GM18909 (cell line): ENCODE data around the gene RNH1.

Experiments
- ATAC-seq: cut with Tn5 transposase; IDR thresholded peaks from one replicate; pipeline ENCODE4 v1.9.1; 2021; ENCODE audit warnings: mild to moderate bottlenecking; ENCODE audit not compliant: unreplicated experiment, poor library complexity

The RNH1 gene

DNA sequence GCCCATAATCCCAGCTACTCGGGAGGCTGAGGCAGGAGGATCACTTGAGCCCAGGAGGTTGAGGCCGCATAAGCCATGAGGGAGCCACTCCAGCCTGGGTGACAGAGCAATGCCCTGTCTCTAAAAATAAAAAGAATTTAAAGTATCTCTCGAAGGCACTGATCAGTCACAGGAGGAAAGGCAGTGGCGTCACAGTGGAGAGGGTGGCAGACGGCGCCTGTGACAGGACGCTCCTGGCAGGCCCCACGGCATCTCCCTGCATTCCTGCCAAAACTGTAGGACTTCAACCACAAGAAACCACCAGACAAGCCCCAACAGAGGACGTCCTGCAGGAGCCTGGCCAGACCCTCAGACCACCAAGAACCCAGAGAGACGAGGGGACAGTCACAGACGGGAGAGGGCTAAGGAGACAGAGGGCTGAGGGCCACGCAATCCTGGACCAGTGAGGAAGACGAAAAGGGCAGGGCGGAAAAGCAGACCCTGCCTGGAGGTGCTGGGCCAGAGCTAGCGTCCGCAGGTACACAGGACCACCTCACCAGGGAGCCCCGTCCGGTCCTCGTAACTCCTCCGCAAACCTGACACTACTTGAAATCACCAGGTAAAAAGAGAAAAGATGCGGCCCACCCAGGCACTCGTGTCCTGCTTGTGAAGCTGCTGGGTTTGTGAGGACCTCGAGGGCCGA lies 5.9 kb downstream of the RNH1 start:
- no peak for ATAC-seq

GRCh38 chr11:499201-500076 lies 7.6 kb downstream of the RNH1 start:
- no peak for ATAC-seq

DNA sequence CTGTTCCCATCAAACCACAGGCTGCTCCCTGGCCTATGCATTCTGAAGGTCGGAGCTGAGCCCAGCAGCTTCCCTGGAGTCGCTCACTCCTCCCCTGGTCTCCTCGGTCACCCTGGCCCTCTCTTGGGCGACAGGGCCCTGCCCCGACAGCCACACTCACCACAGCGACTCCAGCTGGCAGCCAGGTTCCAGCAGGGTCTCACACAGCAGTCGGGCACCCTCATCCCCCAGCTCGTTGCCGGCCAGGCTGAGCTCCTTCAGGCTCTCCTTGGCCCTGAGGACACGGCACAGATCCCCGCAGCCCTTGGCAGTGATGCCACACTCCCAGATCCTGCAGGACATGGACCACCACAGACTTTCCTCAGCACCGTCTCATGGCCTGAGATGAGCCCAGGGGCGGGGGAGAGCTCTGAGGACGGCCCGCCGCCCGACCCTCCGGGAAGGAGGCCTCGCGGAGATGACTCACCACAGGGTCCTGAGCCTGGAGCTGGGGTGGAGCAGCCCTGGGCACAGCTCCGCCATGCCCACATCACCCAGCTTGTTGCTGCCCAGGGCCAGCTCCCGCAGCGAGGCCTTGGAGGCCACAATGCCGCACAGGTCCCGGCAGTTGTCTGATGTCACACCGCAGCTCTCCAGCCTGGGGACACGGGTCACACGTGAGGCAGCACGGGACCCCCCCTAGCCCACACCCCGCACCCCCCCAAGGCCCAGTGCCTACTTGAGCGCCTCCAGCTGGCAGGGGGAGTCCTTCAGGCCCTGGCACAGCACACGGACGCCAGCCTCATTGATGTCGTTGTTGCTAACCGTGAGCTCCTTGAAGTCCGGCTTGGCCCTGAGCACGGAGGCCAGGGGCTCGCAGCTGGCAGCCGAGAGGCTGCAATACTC lies 8.5 kb downstream of the RNH1 start:
- no peak for ATAC-seq

- no peak for ATAC-seq
Observed at GRCh38 chr11:497565-498296, 9.3 kb downstream of the RNH1 start.

DNA sequence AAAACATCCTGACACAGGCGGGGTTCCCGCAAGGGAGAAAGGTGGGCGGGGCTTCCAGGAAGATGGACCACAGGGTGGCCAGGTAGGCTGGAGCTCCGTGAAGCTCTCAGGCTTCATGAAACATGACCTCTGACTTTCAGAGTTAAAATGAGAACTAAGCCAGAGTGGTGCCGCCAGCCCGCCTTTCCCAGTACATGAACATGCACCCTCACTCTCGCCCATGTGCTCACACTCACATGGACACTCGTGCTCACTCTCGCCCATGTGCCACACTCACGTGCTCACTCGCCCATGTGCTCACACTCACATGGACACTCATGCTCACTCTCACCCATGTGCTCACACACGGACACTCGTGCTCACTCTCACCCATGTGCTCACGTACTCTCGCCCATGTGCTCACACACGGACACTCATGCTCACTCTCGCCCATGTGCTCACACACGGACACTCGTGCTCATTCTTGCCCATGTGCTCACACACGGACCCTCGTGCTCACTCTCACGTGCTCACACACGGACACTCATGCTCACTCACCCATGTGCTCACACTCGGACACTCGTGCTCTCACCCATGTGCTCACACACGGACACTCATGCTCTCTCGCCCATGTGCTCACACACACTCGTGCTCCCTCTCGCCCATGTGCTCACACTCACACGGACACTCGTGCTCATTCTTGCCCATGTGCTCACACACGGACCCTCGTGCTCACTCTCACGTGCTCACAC lies 10.0 kb downstream of the RNH1 start:
- ATAC-seq = no peak

DNA sequence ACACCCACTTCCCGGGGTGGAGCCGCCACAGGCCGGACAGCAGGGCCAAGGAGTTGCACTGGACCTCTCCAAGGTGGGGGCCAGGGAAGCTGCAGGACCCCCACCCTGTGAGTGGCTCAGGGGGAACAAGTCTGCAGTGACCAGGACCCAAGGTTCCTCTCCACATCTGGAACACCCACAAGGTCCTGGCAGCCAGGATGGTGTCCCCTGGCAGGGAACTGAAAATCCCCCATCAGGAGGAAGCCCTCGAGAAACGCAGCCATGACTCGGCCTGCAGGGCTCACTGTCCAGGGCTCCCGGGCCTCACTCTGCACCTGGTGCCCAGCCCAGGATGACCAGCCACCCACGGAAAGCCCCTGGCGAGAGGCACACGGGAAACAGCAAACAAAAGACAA lies 11.5 kb downstream of the RNH1 start:
- ATAC-seq = no peak

GRCh38 chr11:494761-495536 lies 12.1 kb downstream of the RNH1 start:
- no peak for ATAC-seq

DNA sequence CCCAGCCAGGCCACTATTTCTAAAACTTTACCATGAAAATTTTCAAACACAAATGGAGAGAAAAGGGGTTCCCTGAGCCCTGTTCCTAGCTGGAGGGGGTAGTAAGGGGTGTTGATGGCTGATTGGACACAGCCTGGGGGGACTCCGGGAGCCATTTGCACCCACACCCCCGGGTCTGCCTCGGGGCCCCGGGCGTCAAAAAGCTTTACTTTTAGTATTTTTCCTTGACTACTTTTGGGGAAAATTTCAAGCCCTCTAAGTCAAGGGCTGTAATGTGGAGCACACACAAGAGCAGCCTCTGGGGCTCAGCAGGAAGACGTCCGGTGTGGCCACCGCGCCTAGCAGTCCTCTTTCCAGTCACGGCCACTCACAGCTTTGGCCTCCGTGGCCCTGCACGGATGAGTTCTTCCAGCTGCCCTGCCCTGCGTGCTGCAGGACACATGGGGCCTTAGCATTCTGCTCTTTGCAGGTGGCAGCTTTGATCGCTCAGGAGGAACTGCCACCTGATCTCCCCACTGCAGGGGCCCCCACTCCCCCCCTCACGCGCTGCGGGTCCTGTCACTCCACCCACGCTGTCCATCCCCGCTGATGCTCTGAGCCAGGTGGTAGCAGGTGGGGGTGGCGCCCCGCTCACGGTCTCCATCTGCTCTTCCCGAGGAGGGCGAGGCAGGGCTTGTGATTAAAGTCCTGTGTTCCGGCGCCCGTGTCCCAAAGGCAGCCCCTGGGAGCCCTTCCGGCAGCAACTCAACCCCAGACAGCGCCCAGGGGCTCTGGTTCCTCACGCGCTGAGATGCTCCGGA lies 14.4 kb downstream of the RNH1 start:
- ATAC-seq = no peak

GRCh38 chr11:491358-491757 lies 15.7 kb downstream of the RNH1 start:
- no peak for ATAC-seq

DNA sequence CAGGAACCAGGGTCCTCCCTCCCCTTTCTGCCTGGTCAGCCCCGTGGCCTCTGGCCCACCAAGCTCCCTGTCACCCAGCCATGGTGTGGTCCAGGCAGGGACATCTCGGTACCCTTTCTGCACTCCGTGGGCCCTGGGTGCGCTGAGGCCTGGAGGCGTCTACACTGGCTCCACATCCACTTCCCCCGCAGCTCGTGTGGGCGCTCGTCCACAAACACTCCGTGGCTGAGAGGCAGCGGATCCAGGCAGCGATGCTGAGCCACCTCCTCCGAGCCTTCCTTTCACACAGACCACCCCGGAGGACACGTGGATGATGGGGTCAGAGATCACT lies 16.1 kb downstream of the RNH1 start:
- ATAC-seq = no peak

DNA sequence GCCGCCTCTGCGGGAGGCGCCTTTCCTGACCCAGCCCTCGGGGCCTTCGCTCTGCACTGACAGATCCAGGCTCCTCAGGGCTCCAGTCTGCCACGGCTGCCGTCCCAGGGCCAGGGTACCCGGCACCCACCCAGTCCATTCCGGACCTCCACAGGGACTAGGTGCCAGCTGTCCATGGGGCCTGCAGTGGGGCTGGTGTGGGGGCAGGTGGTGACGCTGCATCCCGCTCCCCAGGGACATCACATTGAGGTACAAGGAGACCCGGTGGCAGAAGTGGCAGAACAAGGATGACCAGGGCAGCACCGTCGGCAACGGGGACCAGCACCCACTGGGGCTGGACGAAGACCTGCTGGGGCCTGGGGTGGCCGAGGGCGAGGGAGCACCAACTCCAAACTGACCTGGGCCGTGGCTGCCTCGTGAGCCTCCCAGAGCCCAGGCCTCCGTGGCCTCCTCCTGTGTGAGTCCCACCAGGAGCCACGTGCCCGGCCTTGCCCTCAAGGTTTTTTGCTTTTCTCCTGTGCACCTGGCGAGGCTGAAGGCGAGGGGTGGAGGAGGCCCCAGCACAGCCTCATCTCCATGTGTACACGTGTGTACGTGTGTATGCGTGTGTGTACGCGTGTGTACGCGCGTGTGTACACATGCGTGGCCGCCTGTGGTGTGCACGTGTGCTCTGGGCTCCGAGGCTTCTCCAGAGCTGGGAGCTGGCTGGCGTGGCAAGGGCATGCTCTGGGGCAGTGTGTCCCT lies 16.7 kb downstream of the RNH1 start:
- ATAC-seq = no peak

DNA sequence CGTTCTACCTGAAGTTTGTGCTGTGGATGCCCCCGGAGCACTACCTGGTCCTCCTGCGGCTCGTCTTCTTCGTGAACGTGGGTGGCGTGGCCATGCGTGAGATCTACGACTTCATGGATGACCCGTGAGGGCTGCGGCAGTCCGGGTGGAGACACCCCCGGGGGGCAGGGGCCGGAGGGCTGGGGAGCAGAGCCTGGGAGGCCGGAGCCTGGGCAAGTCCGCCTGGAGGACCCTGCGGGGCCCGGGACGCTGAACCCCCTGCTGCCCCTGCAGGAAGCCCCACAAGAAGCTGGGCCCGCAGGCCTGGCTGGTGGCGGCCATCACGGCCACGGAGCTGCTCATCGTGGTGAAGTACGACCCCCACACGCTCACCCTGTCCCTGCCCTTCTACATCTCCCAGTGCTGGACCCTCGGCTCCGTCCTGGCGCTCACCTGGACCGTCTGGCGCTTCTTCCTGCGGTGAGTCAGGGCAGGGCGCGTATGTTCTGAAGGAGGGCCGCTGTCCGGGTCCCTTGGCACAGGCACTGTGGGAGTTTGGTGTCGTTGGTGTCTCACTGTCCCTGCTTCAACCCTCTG lies 17.3 kb downstream of the RNH1 start:
- ATAC-seq = no peak

- ATAC-seq = no peak
Observed at GRCh38 chr11:488992-489391, 18.1 kb downstream of the RNH1 start.

DNA sequence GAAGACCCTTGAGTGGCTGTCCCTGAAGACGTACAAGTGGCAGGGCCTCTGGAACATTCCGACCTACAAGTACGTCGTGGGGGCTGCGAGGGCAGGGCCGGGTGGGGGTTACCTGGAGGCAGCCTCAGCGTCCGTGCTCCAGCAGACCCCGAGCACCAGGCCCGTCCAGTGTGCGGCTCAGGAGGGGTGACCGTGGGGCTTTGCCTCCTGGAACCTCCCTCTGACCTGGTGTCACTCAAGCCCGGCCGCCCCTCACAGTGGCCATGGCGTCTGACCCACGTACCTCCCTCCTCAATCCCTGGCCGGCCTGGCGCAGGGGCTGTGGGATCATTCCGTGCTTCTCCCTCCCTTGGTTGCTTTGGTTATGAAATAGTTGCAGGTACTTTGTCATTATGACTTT lies 18.5 kb downstream of the RNH1 start:
- ATAC-seq = no peak

- ATAC-seq = no peak
Observed at GRCh38 chr11:488062-488461, 19.0 kb downstream of the RNH1 start.

- no peak for ATAC-seq
Observed at GRCh38 chr11:487571-488021, 19.4 kb downstream of the RNH1 start.

DNA sequence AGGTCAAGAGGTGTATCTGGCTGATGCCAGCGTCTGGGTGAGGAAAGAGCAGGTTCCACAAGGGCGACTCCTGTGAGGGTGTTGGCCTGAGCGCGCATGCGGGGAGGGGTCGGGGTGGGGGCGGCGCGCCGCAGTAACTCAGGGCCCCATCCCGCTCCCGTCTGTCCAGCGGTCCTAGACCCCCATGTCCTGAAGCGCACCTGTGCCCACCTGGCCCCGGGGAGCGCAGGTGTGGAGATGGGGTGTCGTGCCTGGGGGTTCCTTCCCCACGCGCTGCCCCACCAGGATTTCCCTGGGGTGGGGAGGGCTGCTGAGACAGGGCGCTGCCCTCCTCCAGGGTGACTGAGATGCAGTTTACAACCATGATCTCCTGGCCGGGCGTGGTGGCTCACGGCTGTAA lies 20.9 kb downstream of the RNH1 start:
- no peak for ATAC-seq
